ENCODE results near the gene HMGA1.

The HMGA1 gene

GRCh38 chr6:34272013-34272926 is 35.6 kb downstream of the HMGA1 start:
- Histone ChIP-seq H3K36me3 (ENCODE audit: control insufficient read depth in 2 of 2, insufficient read depth in 2 of 2, low read length in 2 of 2) (no peaks in the 10 kb centered on the region), H3K4me1 (ENCODE audit: control insufficient read depth, insufficient read depth, low read length) (peaks cover 2% of the 10 kb centered on the region), H3K9ac (ENCODE audit: low read length in 2 of 2) (no peak overlapping the region), H3K4me3 (ENCODE audit: low read length in 2 of 2) (no peak overlapping the region), H3K27ac (ENCODE audit: low read length) (no peak overlapping the region), H3K27me3 (ENCODE audit: control insufficient read depth in 1 of 2, insufficient read depth in 2 of 2, low read length in 2 of 2) (no peaks in the 10 kb centered on the region), H3K9me3 (ENCODE audit: control insufficient read depth in 2 of 2, low read length in 2 of 2) (no peaks in the 10 kb centered on the region)

- Histone ChIP-seq H3K4me1 (ENCODE audit: control insufficient read depth, insufficient read depth, low read length) (peaks cover 2% of the 10 kb centered on the region), H3K4me3 (ENCODE audit: low read length in 2 of 2) (no peak overlapping the region), H3K27ac (ENCODE audit: low read length) (no peak overlapping the region), H3K36me3 (ENCODE audit: control insufficient read depth in 2 of 2, insufficient read depth in 2 of 2, low read length in 2 of 2) (peaks cover 0 to 3% of the 10 kb centered on the region in 2 donors), H3K9ac (ENCODE audit: low read length in 2 of 2) (no peak overlapping the region), H3K27me3 (ENCODE audit: control insufficient read depth in 1 of 2, insufficient read depth in 2 of 2, low read length in 2 of 2) (no peaks in the 10 kb centered on the region), H3K9me3 (ENCODE audit: control insufficient read depth in 2 of 2, low read length in 2 of 2) (no peaks in the 10 kb centered on the region)
Measured at GRCh38 chr6:34273242-34273805, 36.7 kb downstream of the HMGA1 start.

- H3K27me3 ChIP-seq (ENCODE audit: control insufficient read depth in 1 of 2, insufficient read depth in 2 of 2, low read length in 2 of 2): no peaks in the 10 kb centered on the region
- H3K9ac ChIP-seq (ENCODE audit: low read length in 2 of 2): no peak overlapping the region
- H3K9me3 ChIP-seq (ENCODE audit: control insufficient read depth in 2 of 2, low read length in 2 of 2): no peaks in the 10 kb centered on the region
- no peak overlapping the region for H3K27ac ChIP-seq (ENCODE audit: low read length)
- H3K4me1 ChIP-seq (ENCODE audit: control insufficient read depth, insufficient read depth, low read length): peaks cover 2% of the 10 kb centered on the region
- no peak overlapping the region for H3K4me3 ChIP-seq (ENCODE audit: low read length in 2 of 2)
- H3K36me3 ChIP-seq (ENCODE audit: control insufficient read depth in 2 of 2, insufficient read depth in 2 of 2, low read length in 2 of 2): peaks cover 0 to 5% of the 10 kb centered on the region in 2 donors
Measured at GRCh38 chr6:34274129-34274528, 37.5 kb downstream of the HMGA1 start.

GRCh38 chr6:34275128-34275804 is 38.6 kb downstream of the HMGA1 start:
- no peak overlapping the region for H3K4me3 ChIP-seq (ENCODE audit: low read length in 2 of 2)
- H3K9me3 ChIP-seq (ENCODE audit: control insufficient read depth in 2 of 2, low read length in 2 of 2): no peaks in the 10 kb centered on the region
- no peak overlapping the region for H3K9ac ChIP-seq (ENCODE audit: low read length in 2 of 2)
- H3K27ac ChIP-seq (ENCODE audit: low read length): no peak overlapping the region
- peaks cover 0 to 7% of the 10 kb centered on the region in 2 donors for H3K36me3 ChIP-seq (ENCODE audit: control insufficient read depth in 2 of 2, insufficient read depth in 2 of 2, low read length in 2 of 2)
- H3K4me1 ChIP-seq (ENCODE audit: control insufficient read depth, insufficient read depth, low read length): peaks cover 2% of the 10 kb centered on the region
- H3K27me3 ChIP-seq (ENCODE audit: control insufficient read depth in 1 of 2, insufficient read depth in 2 of 2, low read length in 2 of 2): no peaks in the 10 kb centered on the region

GRCh38 chr6:34276191-34276590 is 39.5 kb downstream of the HMGA1 start:
- Histone ChIP-seq H3K4me1 (ENCODE audit: control insufficient read depth, insufficient read depth, low read length) (peaks cover 2% of the 10 kb centered on the region), H3K36me3 (ENCODE audit: control insufficient read depth in 2 of 2, insufficient read depth in 2 of 2, low read length in 2 of 2) (peaks cover 0 to 7% of the 10 kb centered on the region in 2 donors), H3K9me3 (ENCODE audit: control insufficient read depth in 2 of 2, low read length in 2 of 2) (no peaks in the 10 kb centered on the region), H3K27ac (ENCODE audit: low read length) (no peak overlapping the region), H3K4me3 (ENCODE audit: low read length in 2 of 2) (no peak overlapping the region), H3K9ac (ENCODE audit: low read length in 2 of 2) (no peak overlapping the region), H3K27me3 (ENCODE audit: control insufficient read depth in 1 of 2, insufficient read depth in 2 of 2, low read length in 2 of 2) (no peaks in the 10 kb centered on the region)

- Histone ChIP-seq H3K27me3 (ENCODE audit: control insufficient read depth in 1 of 2, insufficient read depth in 2 of 2, low read length in 2 of 2) (no peaks in the 10 kb centered on the region), H3K4me3 (ENCODE audit: low read length in 2 of 2) (no peak overlapping the region), H3K27ac (ENCODE audit: low read length) (no peak overlapping the region), H3K9ac (ENCODE audit: low read length in 2 of 2) (no peak overlapping the region), H3K9me3 (ENCODE audit: control insufficient read depth in 2 of 2, low read length in 2 of 2) (no peaks in the 10 kb centered on the region), H3K36me3 (ENCODE audit: control insufficient read depth in 2 of 2, insufficient read depth in 2 of 2, low read length in 2 of 2) (peaks cover 0 to 7% of the 10 kb centered on the region in 2 donors), H3K4me1 (ENCODE audit: control insufficient read depth, insufficient read depth, low read length) (peaks cover 2% of the 10 kb centered on the region)
Measured at GRCh38 chr6:34276881-34277762, 40.4 kb downstream of the HMGA1 start.

- Histone ChIP-seq H3K36me3 (ENCODE audit: control insufficient read depth in 2 of 2, insufficient read depth in 2 of 2, low read length in 2 of 2) (peaks cover 0 to 7% of the 10 kb centered on the region in 2 donors), H3K9me3 (ENCODE audit: control insufficient read depth in 2 of 2, low read length in 2 of 2) (no peaks in the 10 kb centered on the region), H3K9ac (ENCODE audit: low read length in 2 of 2) (no peak overlapping the region), H3K27ac (ENCODE audit: low read length) (no peak overlapping the region), H3K27me3 (ENCODE audit: control insufficient read depth in 1 of 2, insufficient read depth in 2 of 2, low read length in 2 of 2) (no peaks in the 10 kb centered on the region), H3K4me1 (ENCODE audit: control insufficient read depth, insufficient read depth, low read length) (peaks cover 2% of the 10 kb centered on the region), H3K4me3 (ENCODE audit: low read length in 2 of 2) (no peak overlapping the region)
Measured at GRCh38 chr6:34277763-34278112, 41.1 kb downstream of the HMGA1 start.

- no peaks in the 10 kb centered on the region for H3K27me3 ChIP-seq (ENCODE audit: control insufficient read depth in 1 of 2, insufficient read depth in 2 of 2, low read length in 2 of 2)
- no peaks in the 10 kb centered on the region for H3K9me3 ChIP-seq (ENCODE audit: control insufficient read depth in 2 of 2, low read length in 2 of 2)
- no peak overlapping the region for H3K27ac ChIP-seq (ENCODE audit: low read length)
- no peak overlapping the region for H3K4me3 ChIP-seq (ENCODE audit: low read length in 2 of 2)
- peaks cover under 1 to 7% of the 10 kb centered on the region in 2 donors for H3K36me3 ChIP-seq (ENCODE audit: control insufficient read depth in 2 of 2, insufficient read depth in 2 of 2, low read length in 2 of 2)
- peaks cover 2% of the 10 kb centered on the region for H3K4me1 ChIP-seq (ENCODE audit: control insufficient read depth, insufficient read depth, low read length)
- H3K9ac ChIP-seq (ENCODE audit: low read length in 2 of 2): no peak overlapping the region
Measured at GRCh38 chr6:34278833-34279232, 42.2 kb downstream of the HMGA1 start.

GRCh38 chr6:34280216-34280615 is 43.5 kb downstream of the HMGA1 start:
- no peak overlapping the region for H3K27ac ChIP-seq (ENCODE audit: low read length)
- peaks cover 4 to 10% of the 10 kb centered on the region in 2 donors for H3K36me3 ChIP-seq (ENCODE audit: control insufficient read depth in 2 of 2, insufficient read depth in 2 of 2, low read length in 2 of 2)
- H3K9ac ChIP-seq (ENCODE audit: low read length in 2 of 2): no peak overlapping the region
- no peaks in the 10 kb centered on the region for H3K27me3 ChIP-seq (ENCODE audit: control insufficient read depth in 1 of 2, insufficient read depth in 2 of 2, low read length in 2 of 2)
- H3K4me3 ChIP-seq (ENCODE audit: low read length in 2 of 2): no peak overlapping the region
- peaks cover 2% of the 10 kb centered on the region for H3K4me1 ChIP-seq (ENCODE audit: control insufficient read depth, insufficient read depth, low read length)
- H3K9me3 ChIP-seq (ENCODE audit: control insufficient read depth in 2 of 2, low read length in 2 of 2): no peaks in the 10 kb centered on the region

- Histone ChIP-seq H3K4me1 (ENCODE audit: control insufficient read depth, insufficient read depth, low read length) (peaks cover under 1% of the 10 kb centered on the region), H3K27me3 (ENCODE audit: control insufficient read depth in 1 of 2, insufficient read depth in 2 of 2, low read length in 2 of 2) (no peaks in the 10 kb centered on the region), H3K27ac (ENCODE audit: low read length) (no peak overlapping the region), H3K36me3 (ENCODE audit: control insufficient read depth in 2 of 2, insufficient read depth in 2 of 2, low read length in 2 of 2) (peaks cover 4 to 10% of the 10 kb centered on the region in 2 donors), H3K4me3 (ENCODE audit: low read length in 2 of 2) (no peak overlapping the region), H3K9me3 (ENCODE audit: control insufficient read depth in 2 of 2, low read length in 2 of 2) (no peaks in the 10 kb centered on the region), H3K9ac (ENCODE audit: low read length in 2 of 2) (no peak overlapping the region)
Measured at GRCh38 chr6:34281702-34282334, 45.1 kb downstream of the HMGA1 start.

Measured in stomach smooth muscle (tissue), 2 donors.